GM19463 (cell line): ENCODE results near the gene UBR1.

Experiments
- ATAC-seq: cut with Tn5 transposase; IDR thresholded peaks from one replicate; pipeline ENCODE4 v1.9.1; 2021; ENCODE audit warnings: mild to moderate bottlenecking, moderate library complexity; ENCODE audit not compliant: unreplicated experiment

Gene UBR1

GRCh38 chr15:43111354-43111753, 5.5 kb upstream of the UBR1 start:
- ATAC-seq = no peak

- ATAC-seq = no peak
Measured at GRCh38 chr15:43107751-43108150, 1.9 kb upstream of the UBR1 start.

GRCh38 chr15:43106486-43106829, 620 bp upstream of the UBR1 start:
- no peak for ATAC-seq

- peak; percentile 9 for ATAC-seq
Measured at GRCh38 chr15:43105077-43105736, 631 bp downstream of the UBR1 start.

GRCh38 chr15:43104426-43104825, 1.4 kb downstream of the UBR1 start:
- no peak for ATAC-seq

- no peak for ATAC-seq
Measured at GRCh38 chr15:43103907-43104306, 1.9 kb downstream of the UBR1 start.

GRCh38 chr15:43102187-43102586, 3.7 kb downstream of the UBR1 start:
- ATAC-seq = no peak

GRCh38 chr15:43100971-43101370, 4.9 kb downstream of the UBR1 start:
- ATAC-seq = no peak

GRCh38 chr15:43099105-43099845, 6.6 kb downstream of the UBR1 start:
- no peak for ATAC-seq

- no peak for ATAC-seq
Measured at GRCh38 chr15:43096411-43096810, 9.4 kb downstream of the UBR1 start.

- no peak for ATAC-seq
Measured at GRCh38 chr15:43095708-43096347, 10.0 kb downstream of the UBR1 start.

GRCh38 chr15:43095243-43095642, 10.6 kb downstream of the UBR1 start:
- no peak for ATAC-seq

GRCh38 chr15:43094416-43095030, 11.3 kb downstream of the UBR1 start:
- no peak for ATAC-seq

- no peak for ATAC-seq
Measured at GRCh38 chr15:43093026-43093425, 12.8 kb downstream of the UBR1 start.

GRCh38 chr15:43091859-43092258, 14.0 kb downstream of the UBR1 start:
- no peak for ATAC-seq

- ATAC-seq = no peak
Measured at GRCh38 chr15:43086551-43086950, 19.3 kb downstream of the UBR1 start.

GRCh38 chr15:43085921-43086320, 19.9 kb downstream of the UBR1 start:
- ATAC-seq = no peak

- no peak for ATAC-seq
Measured at GRCh38 chr15:43082509-43082908, 23.3 kb downstream of the UBR1 start.

GRCh38 chr15:43081283-43081682, 24.6 kb downstream of the UBR1 start:
- ATAC-seq = no peak

- no peak for ATAC-seq
Measured at GRCh38 chr15:43071451-43071850, 34.4 kb downstream of the UBR1 start.

GRCh38 chr15:43070893-43071292, 34.9 kb downstream of the UBR1 start:
- no peak for ATAC-seq

GRCh38 chr15:43070249-43070648, 35.6 kb downstream of the UBR1 start:
- ATAC-seq = no peak
